Ovary (tissue), 9 donors: ENCODE results near the gene PLEKHF1. TPM values are rescaled to one million over a fixed set of nuclear protein-coding genes. Genes with fewer than 3 reads are reported as not detected.
"Not testable (repeated sequence)": the region's sequence is repeated elsewhere in the genome, so short reads cannot be mapped to it uniquely, and the experiment has no call there.

ENCODE experiments used
- DNase-seq, 5 donors: peaks; one replicate each; pipeline ENCODE4 v3.0.0-alpha.2; 2019 to 2020
- H3K27ac ChIP-seq, 2 donors: fragments of 200-600 bp; one replicate each; pipeline versions ENCODE4 v1.5.1 to v1.8.0; 2019 to 2022
- H3K27me3 ChIP-seq: fragments of 200-600 bp; one replicate; pipeline ENCODE4 v1.8.0; 2022
- H3K36me3 ChIP-seq: fragments of 200-600 bp; sonication (generic); one replicate; pipeline ENCODE4 v1.5.1; 2019
- H3K4me1 ChIP-seq: one replicate; pipeline ENCODE4 v1.8.1; 2013; ENCODE audit warnings: mild to moderate bottlenecking, moderate library complexity; ENCODE audit not compliant: insufficient read depth
- H3K4me3 ChIP-seq: fragments of 200-600 bp; sonication (generic); one replicate; pipeline ENCODE4 v1.5.1; 2017
- H3K9me3 ChIP-seq, 2 donors: fragments of 200-600 bp in 1 of 2; sonication (generic) in 1 of 2; one replicate each; pipeline versions ENCODE4 v1.5.1 to v1.8.1; 2013 to 2019; ENCODE audit warnings: mild to moderate bottlenecking in 1 of 2, moderate library complexity in 1 of 2
- CTCF ChIP-seq, 3 donors: fragments of 450-650 bp in 2 of 3; fragments of 200-600 bp in 1 of 3; IDR thresholded peaks; one replicate each; pipeline versions ENCODE4 v1.5.1 to v1.8.0; 2016 to 2022; ENCODE audit warnings: antibody characterized with exemption in 3 of 3, mild to moderate bottlenecking in 1 of 3
- EP300 ChIP-seq: sonication (generic); formaldehyde crosslinking; IDR thresholded peaks from one replicate; pipeline ENCODE4 v1.6.1; 2017; ENCODE audit warnings: antibody characterized with exemption
- POLR2A ChIP-seq: fragments of 450-650 bp; IDR thresholded peaks from one replicate; pipeline ENCODE4 v1.6.1; 2017; ENCODE audit warnings: antibody characterized with exemption, mild to moderate bottlenecking, moderate library complexity
- WGBS, 3 donors: extraction: QIAGEN DNeasy Blood & Tissue Kit in 1 of 3; methylation state at CpG; one replicate each; pipeline versions ENCODE4 v1.1.5 to v1.1.7; 2013 to 2017; 5-methylcytosine and 5-hydroxymethylcytosine counted together
- intact Hi-C, 4 donors: fragments of 100-400 bp; cut with DNase I; formaldehyde crosslinking; loops; one replicate each; pipeline versions ENCODE4 v1.11.0 to v1.15.1; 2022 to 2023
- polyA plus RNA-seq, 2 donors: library from polyadenylated mRNA; stranded (reverse); fragments of 200-250 nt in 1 of 2; fragments of 350-450 nt in 1 of 2; fragmentation: Illumina TruSeq in 1 of 2; extraction: RNeasy Lipid Tissue Mini Kit (QIAGEN cat#74804) in 1 of 2; gene quantifications; one replicate each; pipeline ENCODE4 v1.2.3, GENCODE V29; 2013 to 2014
- total RNA-seq, 7 donors: library from RNA; depleted of rRNA in 2 of 7; stranded (reverse); fragments of >200 nt in 2 of 7; fragmentation: NEBNext Ultra II Directional in 3 of 7; extraction: Animal tissue kit (Norgen Biotek cat#: 25700) in 3 of 7; gene quantifications; one replicate each; pipeline versions ENCODE4 v1.1.0 to v1.2.4, GENCODE V29; 2016 to 2023
- donor health status: DM: no; HTN: no; CAD: no; lungs with moderate emphysema.
- donor health status: DM: no; HTN: no; CAD: no.
- donor health status: Bipolar disorder and iron deficiency.
- donor health status: DM: yes; HTN: yes; CAD: no.
- donor health status: DM: no; HTN: no; CAD: no.
- donor health status: DM: yes; HTN: yes; CAD: no.

PLEKHF1 gene
- total and polyA plus RNA-seq, 9 donors: 0.92 to 19.1 (median 13.7) TPM

GRCh38 chr19:29667901-29668341, 2.7 kb downstream of the PLEKHF1 start:
- WGBS, 3 donors: 81 to 87% (median 85%) methylated on average over 7 of the region's 7 CpGs
- no peaks in the 10 kb centered on the region for H3K36me3 ChIP-seq
- no peak for DNase-seq
- H3K27me3 ChIP-seq: no peaks in the 10 kb centered on the region
- no peaks in the 10 kb centered on the region for H3K9me3 ChIP-seq
- H3K27ac ChIP-seq: peak overlapping the region in 1 of 2 donors; percentile 72
- H3K4me1 ChIP-seq: peaks cover 6% of the 10 kb centered on the region
- H3K4me3 ChIP-seq: no peak overlapping the region
- no peak for TF ChIP-seq EP300
- no peak for TF ChIP-seq CTCF (IDR thresholded peaks at IDR 0.05)
- TF ChIP-seq POLR2A: no peak
- intact Hi-C loops: loop anchor here in 2 of 4 donors (10.0 kb wide), 2 partner anchors 53 to 63 kb away; partner anchors contain the start of gene POP4 (in 1 of the 2)

- TF ChIP-seq CTCF (IDR thresholded peaks at IDR 0.05): no peak
- TF ChIP-seq POLR2A: no peak
- no peak for TF ChIP-seq EP300
- WGBS, 3 donors: 90 to 95% (median 91%) methylated on average over 13 of the region's 13 CpGs
- Histone ChIP-seq H3K9me3 (no peaks in the 10 kb centered on the region), H3K36me3 (no peaks in the 10 kb centered on the region), H3K27ac (no peak overlapping the region), H3K4me1 (peaks cover 3% of the 10 kb centered on the region), H3K4me3 (no peak overlapping the region), H3K27me3 (no peaks in the 10 kb centered on the region)
- no peak for DNase-seq
- intact Hi-C loops: loop anchor here in 2 of 4 donors (10.0 kb wide), 2 partner anchors 54 to 64 kb away; partner anchors contain the start of gene POP4 (in 1 of the 2)
These were observed 3.7 kb downstream of the PLEKHF1 start for GRCh38 chr19:29668746-29669609.

- H3K9me3 ChIP-seq: no peaks in the 10 kb centered on the region
- TF ChIP-seq CTCF (IDR thresholded peaks at IDR 0.05) (no peak), POLR2A (no peak), EP300 (no peak)
- H3K4me3 ChIP-seq: no peak overlapping the region
- peaks cover 3% of the 10 kb centered on the region for H3K4me1 ChIP-seq
- no peaks in the 10 kb centered on the region for H3K36me3 ChIP-seq
- H3K27me3 ChIP-seq: no peaks in the 10 kb centered on the region
- DNase-seq: peak in 1 of 5 donors; percentile 3
- H3K27ac ChIP-seq: no peak overlapping the region
- intact Hi-C loops: no loop called here
- 89 to 96% (median 91%) methylated on average over 5 of the region's 5 CpGs for WGBS, 3 donors
These were observed 5.0 kb downstream of the PLEKHF1 start for GRCh38 chr19:29670255-29670654.

GRCh38 chr19:29671026-29671392, 5.7 kb downstream of the PLEKHF1 start:
- H3K4me1 ChIP-seq, H3K27me3 ChIP-seq, H3K36me3 ChIP-seq, H3K9me3 ChIP-seq, DNase-seq, H3K4me3 ChIP-seq, H3K27ac ChIP-seq, intact Hi-C loops: not testable (repeated sequence)
- WGBS, 3 donors: 89 to 94% (median 90%) methylated on average over 6 of the region's 6 CpGs
